IPS-15b (cell line): ENCODE data around the gene CC2D1A.

ENCODE experiments used
- H3K27me3 ChIP-seq: one replicate; pipeline ENCODE4 v1.6.1; 2013; ENCODE audit warnings: low read length; ENCODE audit not compliant: control insufficient read depth, insufficient read depth
- H3K36me3 ChIP-seq: one replicate; pipeline ENCODE4 v1.6.1; 2013; ENCODE audit warnings: low read length; ENCODE audit not compliant: control insufficient read depth, insufficient read depth
- H3K4me1 ChIP-seq: one replicate; pipeline ENCODE4 v1.6.1; 2013; ENCODE audit warnings: mild to moderate bottlenecking, low read length; ENCODE audit not compliant: control insufficient read depth, insufficient read depth
- H3K4me3 ChIP-seq: one replicate; pipeline ENCODE4 v1.5.1; 2013; ENCODE audit warnings: low read depth, low read length
- H3K9ac ChIP-seq: one replicate; pipeline ENCODE4 v1.6.1; 2013; ENCODE audit warnings: low read depth, mild to moderate bottlenecking, low read length
- H3K9me3 ChIP-seq: one replicate; pipeline ENCODE4 v1.6.1; 2013; ENCODE audit warnings: mild to moderate bottlenecking, low read length; ENCODE audit not compliant: control insufficient read depth, insufficient read depth

The CC2D1A gene

GRCh38 chr19:13866463-13867046 is 39.4 kb upstream of the CC2D1A start:
- H3K27me3 ChIP-seq = peaks cover 59% of the 10 kb centered on the region
- H3K36me3 ChIP-seq = no peaks in the 10 kb centered on the region
- no peaks in the 10 kb centered on the region for H3K9me3 ChIP-seq
- H3K4me3 ChIP-seq = peak overlapping the region; percentile 30
- H3K9ac ChIP-seq = no peak overlapping the region
- peaks cover 5% of the 10 kb centered on the region for H3K4me1 ChIP-seq

GRCh38 chr19:13868663-13869062 is 37.3 kb upstream of the CC2D1A start:
- H3K36me3 ChIP-seq = no peaks in the 10 kb centered on the region
- H3K4me1 ChIP-seq = peaks cover 4% of the 10 kb centered on the region
- no peak overlapping the region for H3K9ac ChIP-seq
- peaks cover 70% of the 10 kb centered on the region for H3K27me3 ChIP-seq
- no peak overlapping the region for H3K4me3 ChIP-seq
- no peaks in the 10 kb centered on the region for H3K9me3 ChIP-seq

DNA sequence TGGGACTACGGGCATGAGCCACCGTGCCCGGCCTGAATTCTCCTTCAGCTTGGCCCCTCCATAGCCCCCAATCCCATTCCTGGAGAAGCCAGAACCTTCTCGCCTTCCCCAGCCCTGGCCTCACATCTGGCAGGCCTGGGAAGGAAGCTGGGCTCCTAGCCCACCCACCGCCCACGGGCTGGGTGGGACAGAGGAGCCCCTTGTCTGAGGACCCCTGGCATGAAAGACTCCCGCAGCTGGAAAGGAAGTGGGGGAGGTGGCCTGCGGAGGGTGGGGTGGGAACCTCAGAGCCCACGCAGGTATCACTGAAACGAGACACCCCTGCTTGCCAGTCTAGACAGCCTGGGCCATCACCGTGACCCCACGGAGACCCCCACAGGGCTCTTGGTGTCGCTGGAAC is 36.7 kb upstream of the CC2D1A start:
- peaks cover 3% of the 10 kb centered on the region for H3K4me1 ChIP-seq
- no peak overlapping the region for H3K9ac ChIP-seq
- no peaks in the 10 kb centered on the region for H3K36me3 ChIP-seq
- H3K9me3 ChIP-seq = no peaks in the 10 kb centered on the region
- peaks cover 70% of the 10 kb centered on the region for H3K27me3 ChIP-seq
- no peak overlapping the region for H3K4me3 ChIP-seq

DNA sequence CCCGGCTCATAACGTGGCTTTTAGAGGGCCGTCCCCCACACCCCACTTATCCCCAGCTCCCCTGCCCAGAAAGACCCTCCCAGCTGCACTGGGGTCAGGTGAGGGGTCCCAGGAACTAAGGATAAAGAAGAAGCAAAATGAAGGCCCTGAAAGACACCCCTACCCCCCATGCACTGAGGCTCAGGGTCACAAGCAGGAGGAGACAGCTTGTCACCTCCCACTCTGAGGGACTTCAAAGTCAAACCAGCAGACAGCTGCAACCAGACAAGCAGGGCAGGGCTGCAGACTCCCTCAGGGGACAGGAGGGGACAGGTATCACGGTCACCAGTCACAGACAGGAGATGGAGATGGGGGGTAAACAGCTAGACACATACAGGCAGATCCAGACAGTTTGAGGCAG is 35.1 kb upstream of the CC2D1A start:
- H3K4me3 ChIP-seq = no peak overlapping the region
- no peaks in the 10 kb centered on the region for H3K9me3 ChIP-seq
- no peak overlapping the region for H3K9ac ChIP-seq
- H3K4me1 ChIP-seq = no peaks in the 10 kb centered on the region
- peaks cover 81% of the 10 kb centered on the region for H3K27me3 ChIP-seq
- H3K36me3 ChIP-seq = no peaks in the 10 kb centered on the region

GRCh38 chr19:13872339-13872694 is 33.7 kb upstream of the CC2D1A start:
- H3K9me3 ChIP-seq = no peaks in the 10 kb centered on the region
- H3K4me3 ChIP-seq = peak overlapping the region; percentile 30
- H3K9ac ChIP-seq = no peak overlapping the region
- H3K27me3 ChIP-seq = peaks cover 72% of the 10 kb centered on the region
- H3K4me1 ChIP-seq = no peaks in the 10 kb centered on the region
- no peaks in the 10 kb centered on the region for H3K36me3 ChIP-seq

DNA sequence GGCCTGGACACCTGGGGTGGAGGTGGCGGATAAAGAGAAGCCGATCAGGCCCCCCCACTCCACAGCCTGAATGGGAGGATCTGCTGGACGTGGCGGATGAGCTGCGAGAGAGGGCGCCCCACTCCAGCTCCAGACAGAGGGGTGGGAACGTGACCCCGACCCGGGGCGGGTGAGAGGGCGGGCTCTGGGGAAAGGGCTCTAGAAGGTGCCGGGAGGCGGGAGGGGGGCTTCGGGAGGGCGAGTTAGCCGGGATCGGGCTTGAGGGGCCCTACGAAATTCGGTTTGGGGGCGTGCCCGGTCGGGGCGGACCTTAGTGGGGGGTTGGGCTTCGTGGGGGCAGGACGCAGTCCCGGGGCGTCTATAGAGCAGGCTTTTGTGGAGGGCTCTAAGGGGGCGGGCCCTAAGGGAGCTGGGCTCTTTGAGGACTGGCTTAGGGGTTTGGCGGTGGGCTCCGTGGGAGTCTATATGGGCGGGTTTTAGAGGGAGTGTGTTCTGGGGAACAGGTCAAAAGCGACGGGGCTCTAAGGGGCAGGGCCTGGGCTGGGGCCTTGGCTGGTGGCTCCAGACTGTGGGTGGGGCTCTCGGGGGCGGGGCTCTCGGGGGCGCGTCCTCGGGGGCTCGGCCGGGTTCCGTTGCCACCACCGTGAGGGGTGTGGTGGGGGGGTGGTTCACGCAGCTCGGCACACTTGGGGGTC is 33.2 kb upstream of the CC2D1A start:
- H3K27me3 ChIP-seq = peaks cover 67% of the 10 kb centered on the region
- H3K4me1 ChIP-seq = no peaks in the 10 kb centered on the region
- no peaks in the 10 kb centered on the region for H3K36me3 ChIP-seq
- H3K4me3 ChIP-seq = peak overlapping the region; percentile 30
- no peaks in the 10 kb centered on the region for H3K9me3 ChIP-seq
- H3K9ac ChIP-seq = no peak overlapping the region

- Histone ChIP-seq H3K4me1 (no peaks in the 10 kb centered on the region), H3K9ac (no peak overlapping the region), H3K36me3 (no peaks in the 10 kb centered on the region), H3K4me3 (no peak overlapping the region), H3K9me3 (no peaks in the 10 kb centered on the region), H3K27me3 (peaks cover 56% of the 10 kb centered on the region)
Observed at GRCh38 chr19:13873834-13874515, 32.0 kb upstream of the CC2D1A start.

- H3K9ac ChIP-seq = no peak overlapping the region
- H3K36me3 ChIP-seq = no peaks in the 10 kb centered on the region
- H3K9me3 ChIP-seq = no peaks in the 10 kb centered on the region
- H3K27me3 ChIP-seq = peaks cover 49% of the 10 kb centered on the region
- peaks cover 5% of the 10 kb centered on the region for H3K4me1 ChIP-seq
- H3K4me3 ChIP-seq = no peak overlapping the region
Observed at GRCh38 chr19:13875824-13876223, 30.2 kb upstream of the CC2D1A start.

DNA sequence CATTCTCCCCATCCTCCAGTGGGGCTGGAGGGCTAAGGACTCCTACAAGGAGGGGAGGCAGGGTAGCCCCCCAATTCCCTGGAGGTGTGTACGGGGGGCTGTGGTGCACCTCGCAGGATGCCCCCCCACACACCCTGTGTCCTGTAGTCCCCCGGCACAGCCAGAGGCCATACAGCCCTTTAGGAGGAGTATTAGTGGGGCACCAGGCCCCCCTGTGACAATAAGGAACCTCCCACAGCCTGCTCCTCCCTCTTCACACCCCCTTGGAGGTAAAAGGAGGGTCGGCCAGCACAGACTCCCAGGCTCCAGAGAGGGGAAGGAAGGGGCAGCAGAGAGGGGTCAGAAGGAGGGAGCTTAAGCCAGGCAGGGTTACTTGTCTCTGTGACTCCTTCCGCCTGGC is 29.2 kb upstream of the CC2D1A start, which contains the start of gene NANOS3:
Gene NANOS3, plus strand, starts transcription at position 301 of the 400 bp plus-strand sequence. CDS start 115 bp downstream, outside the sequence.
- H3K9ac ChIP-seq = no peak within 1 kb of the TSS
- peaks cover 39% of the 10 kb centered on the region for H3K27me3 ChIP-seq

GRCh38 chr19:13877303-13877702 is 28.7 kb upstream of the CC2D1A start:
- H3K9ac ChIP-seq = no peak overlapping the region
- H3K36me3 ChIP-seq = no peaks in the 10 kb centered on the region
- no peaks in the 10 kb centered on the region for H3K9me3 ChIP-seq
- peaks cover 34% of the 10 kb centered on the region for H3K27me3 ChIP-seq
- H3K4me3 ChIP-seq = no peak overlapping the region
- peaks cover 10% of the 10 kb centered on the region for H3K4me1 ChIP-seq

More for the DNA sequence above, 29.2 kb upstream of the CC2D1A start, which contains the start of gene NANOS3:
- no peaks in the 10 kb centered on the region for H3K9me3 ChIP-seq
- no peaks in the 10 kb centered on the region for H3K36me3 ChIP-seq
- H3K4me3 ChIP-seq = no peak within 1 kb of the TSS
- H3K4me1 ChIP-seq = peaks cover 10% of the 10 kb centered on the region

DNA sequence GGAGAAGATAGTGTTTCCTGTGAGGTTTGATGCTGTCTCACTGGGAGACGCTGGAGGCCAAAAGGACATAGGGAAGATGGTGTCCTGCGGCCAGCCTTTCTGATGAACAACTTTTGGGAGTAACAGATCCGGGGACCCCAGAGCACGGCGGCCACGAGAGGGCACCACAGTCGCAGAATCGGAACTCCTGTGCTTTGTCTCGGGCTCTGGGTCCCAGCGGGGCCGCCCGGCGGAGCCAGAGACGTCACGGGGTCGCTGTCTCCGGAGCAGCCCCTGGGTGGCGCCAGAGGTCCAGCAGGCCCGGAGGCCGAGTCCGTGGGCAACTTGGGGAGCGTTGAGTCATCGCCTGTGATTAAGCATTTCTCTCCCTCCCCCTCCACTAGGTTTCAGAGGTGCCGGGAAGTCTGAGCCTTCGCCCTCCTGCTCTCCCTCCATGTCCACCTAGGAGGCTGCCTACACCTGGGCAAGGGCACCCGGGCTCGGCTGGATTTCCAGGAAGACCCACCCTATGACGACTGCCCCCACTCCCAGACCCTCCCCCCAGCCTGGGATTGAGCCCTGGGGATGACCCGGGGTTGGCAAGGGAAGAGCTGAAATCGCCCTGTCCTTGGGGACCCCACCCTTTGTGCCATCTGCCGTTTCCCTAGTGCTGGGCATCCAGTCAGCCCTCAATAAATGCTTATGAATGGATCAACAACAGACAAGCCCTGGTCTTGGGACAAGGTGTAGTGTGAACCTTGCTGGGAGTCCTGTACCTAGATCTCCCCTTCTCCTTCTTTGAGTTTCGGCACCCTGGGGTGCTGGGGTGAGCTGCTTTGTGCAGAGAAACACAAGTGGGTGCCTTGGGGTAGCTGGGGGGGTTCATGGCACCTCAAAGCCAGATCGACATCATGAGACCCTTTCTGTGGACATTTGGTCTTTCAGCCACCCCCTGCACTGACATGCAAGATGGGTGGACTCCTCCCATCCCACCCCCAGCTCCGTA is 25.6 kb upstream of the CC2D1A start:
- peaks cover 10% of the 10 kb centered on the region for H3K4me1 ChIP-seq
- peaks cover 11% of the 10 kb centered on the region for H3K27me3 ChIP-seq
- H3K9me3 ChIP-seq = no peaks in the 10 kb centered on the region
- peak overlapping the region; percentile 43 for H3K4me3 ChIP-seq
- H3K9ac ChIP-seq = peak overlapping the region; percentile 49
- no peaks in the 10 kb centered on the region for H3K36me3 ChIP-seq
